ENCODE data around the gene FXYD1. TPM values are rescaled to one million over a fixed set of nuclear protein-coding genes. Genes with fewer than 3 reads are reported as not detected.
A peak's percentile ranks its signal among the peaks of the same experiment; 100 is the strongest.

Gene FXYD1
- total RNA-seq, 1 experiment from 2014 or later = not detected

DNA sequence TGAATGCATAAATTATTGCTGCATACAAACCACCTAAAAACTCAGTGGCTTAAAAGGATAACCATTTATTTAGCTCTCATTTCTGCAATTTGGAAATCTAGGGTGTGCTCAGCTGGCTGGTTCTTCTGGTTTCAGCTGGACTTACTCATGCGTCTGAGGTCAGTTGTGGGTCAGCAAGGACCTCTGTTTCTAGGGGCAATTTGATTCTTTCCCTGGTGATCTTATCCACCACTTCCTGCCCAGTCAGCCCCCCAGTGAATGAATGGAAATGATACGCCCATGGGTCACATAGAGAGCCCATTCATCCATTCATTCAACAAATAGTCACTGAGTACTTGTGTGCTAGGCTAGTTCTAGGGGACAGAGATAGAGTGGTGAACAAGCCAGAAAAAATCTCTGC is 25.8 kb downstream of the FXYD1 start:
- Histone ChIP-seq H3K4me2 (peak overlapping the region; percentile 72), H3K27ac (peak overlapping the region; percentile 97), H3K79me2 (ENCODE audit: low read depth) (peaks cover 27% of the 10 kb centered on the region), H3F3A (ENCODE audit: insufficient read depth, low read depth) (peaks cover 98% of the 10 kb centered on the region), H3K9me3 (ENCODE audit: insufficient read depth, low read depth) (peaks cover 15% of the 10 kb centered on the region; the same call in 1 of the 2 replicates), H3K4me3 (peak overlapping the region; percentile 37), H4K20me1 (ENCODE audit: insufficient read depth) (no peaks in the 10 kb centered on the region), H3K9me2 (ENCODE audit: insufficient read depth) (no peaks in the 10 kb centered on the region), H2AFZ (no peak overlapping the region), H3K27me3 (ENCODE audit: insufficient read depth, low read depth) (no peaks in the 10 kb centered on the region), H3K36me3 (ENCODE audit: low read depth) (peaks cover 66% of the 10 kb centered on the region), H3K4me1 (replicated peaks; ENCODE audit: insufficient read depth) (peaks cover 82% of the 10 kb centered on the region)
- TF ChIP-seq EZH2 (IDR thresholded peaks at IDR 0.05; ENCODE audit: low read depth) = no peak
- TF ChIP-seq, protein P1, sequence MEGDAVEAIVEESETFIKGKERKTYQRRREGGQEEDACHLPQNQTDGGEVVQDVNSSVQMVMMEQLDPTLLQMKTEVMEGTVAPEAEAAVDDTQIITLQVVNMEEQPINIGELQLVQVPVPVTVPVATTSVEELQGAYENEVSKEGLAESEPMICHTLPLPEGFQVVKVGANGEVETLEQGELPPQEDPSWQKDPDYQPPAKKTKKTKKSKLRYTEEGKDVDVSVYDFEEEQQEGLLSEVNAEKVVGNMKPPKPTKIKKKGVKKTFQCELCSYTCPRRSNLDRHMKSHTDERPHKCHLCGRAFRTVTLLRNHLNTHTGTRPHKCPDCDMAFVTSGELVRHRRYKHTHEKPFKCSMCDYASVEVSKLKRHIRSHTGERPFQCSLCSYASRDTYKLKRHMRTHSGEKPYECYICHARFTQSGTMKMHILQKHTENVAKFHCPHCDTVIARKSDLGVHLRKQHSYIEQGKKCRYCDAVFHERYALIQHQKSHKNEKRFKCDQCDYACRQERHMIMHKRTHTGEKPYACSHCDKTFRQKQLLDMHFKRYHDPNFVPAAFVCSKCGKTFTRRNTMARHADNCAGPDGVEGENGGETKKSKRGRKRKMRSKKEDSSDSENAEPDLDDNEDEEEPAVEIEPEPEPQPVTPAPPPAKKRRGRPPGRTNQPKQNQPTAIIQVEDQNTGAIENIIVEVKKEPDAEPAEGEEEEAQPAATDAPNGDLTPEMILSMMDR (conservative IDR thresholded peaks at IDR 0.05) = no peak
- POLR2A ChIA-PET (ENCODE audit: unreplicated experiment) = no interaction called here
- no TSS peak for BruUV-seq (replicated peaks)
- intact Hi-C loops (cut with micrococcal nuclease; ENCODE audit: unreplicated experiment) = no loop called here
- peak in 1 of 2 experiments; percentile 92 for DNase-seq
- CTCF ChIA-PET = no interaction called here

DNA sequence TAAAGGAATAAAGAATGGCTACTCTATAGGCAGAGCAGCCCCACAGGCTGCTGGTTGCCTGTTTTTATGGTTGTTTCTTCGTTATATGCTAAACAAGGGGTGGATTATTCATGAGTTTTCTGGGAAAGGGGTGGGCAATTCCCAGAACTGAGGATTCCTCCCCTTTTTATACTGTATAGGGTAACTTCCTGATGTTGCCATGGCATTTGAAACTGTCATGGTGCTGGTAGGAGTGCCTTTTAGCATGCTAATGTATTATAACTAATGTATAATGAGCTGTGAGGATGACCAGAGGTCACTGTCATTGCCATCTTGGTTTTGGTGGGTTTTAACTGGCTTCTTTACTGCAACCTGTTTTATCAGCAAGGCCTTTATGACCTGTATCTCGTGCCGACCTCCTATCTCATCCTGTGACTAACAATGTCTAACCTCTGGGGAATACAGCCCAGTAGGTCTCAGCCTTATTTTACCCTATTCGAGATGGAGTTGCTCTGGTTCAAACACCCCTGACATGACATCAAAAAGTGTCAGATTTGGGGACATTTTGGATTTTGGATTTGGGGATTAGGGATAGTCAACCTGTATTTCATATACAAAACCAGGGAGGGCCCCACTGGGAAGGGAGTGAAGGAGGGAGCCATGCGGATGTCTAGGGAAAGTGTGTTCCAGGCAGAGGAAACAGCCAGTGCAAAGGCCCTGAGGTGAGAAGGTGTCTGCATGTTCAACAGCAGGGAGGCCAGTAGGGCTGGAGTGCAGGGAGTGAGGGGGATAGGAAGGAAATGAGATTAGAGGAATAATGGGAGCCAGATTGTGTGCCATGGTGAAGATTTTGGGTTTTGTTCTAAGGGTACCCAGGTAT is 26.8 kb downstream of the FXYD1 start:
- H4K20me1 ChIP-seq (ENCODE audit: insufficient read depth) = no peaks in the 10 kb centered on the region
- H3K4me2 ChIP-seq = peak overlapping the region; percentile 64
- peaks cover 91% of the 10 kb centered on the region for H3K4me1 ChIP-seq (replicated peaks; ENCODE audit: insufficient read depth)
- intact Hi-C loops (cut with micrococcal nuclease; ENCODE audit: unreplicated experiment) = no loop called here
- CTCF ChIA-PET = no interaction called here
- no peak overlapping the region for H2AFZ ChIP-seq
- no peaks in the 10 kb centered on the region for H3K9me2 ChIP-seq (ENCODE audit: insufficient read depth)
- no peak for DNase-seq
- POLR2A ChIA-PET (ENCODE audit: unreplicated experiment) = no interaction called here
- peak overlapping the region; percentile 97 for H3K27ac ChIP-seq
- peaks cover 24% of the 10 kb centered on the region for H3K79me2 ChIP-seq (ENCODE audit: low read depth)
- H3K9me3 ChIP-seq (ENCODE audit: insufficient read depth, low read depth) = peaks cover 15% of the 10 kb centered on the region; the same call in 1 of the 2 replicates
- H3K36me3 ChIP-seq (ENCODE audit: low read depth) = peaks cover 68% of the 10 kb centered on the region
- BruUV-seq (replicated peaks) = no TSS peak
- peak overlapping the region; percentile 34 for H3K4me3 ChIP-seq
- TF ChIP-seq, protein P1 (conservative IDR thresholded peaks at IDR 0.05) = no peak
- TF ChIP-seq EZH2 (IDR thresholded peaks at IDR 0.05; ENCODE audit: low read depth) = no peak
- H3F3A ChIP-seq (ENCODE audit: insufficient read depth, low read depth) = peaks cover 98% of the 10 kb centered on the region
- H3K27me3 ChIP-seq (ENCODE audit: insufficient read depth, low read depth) = no peaks in the 10 kb centered on the region

DNA sequence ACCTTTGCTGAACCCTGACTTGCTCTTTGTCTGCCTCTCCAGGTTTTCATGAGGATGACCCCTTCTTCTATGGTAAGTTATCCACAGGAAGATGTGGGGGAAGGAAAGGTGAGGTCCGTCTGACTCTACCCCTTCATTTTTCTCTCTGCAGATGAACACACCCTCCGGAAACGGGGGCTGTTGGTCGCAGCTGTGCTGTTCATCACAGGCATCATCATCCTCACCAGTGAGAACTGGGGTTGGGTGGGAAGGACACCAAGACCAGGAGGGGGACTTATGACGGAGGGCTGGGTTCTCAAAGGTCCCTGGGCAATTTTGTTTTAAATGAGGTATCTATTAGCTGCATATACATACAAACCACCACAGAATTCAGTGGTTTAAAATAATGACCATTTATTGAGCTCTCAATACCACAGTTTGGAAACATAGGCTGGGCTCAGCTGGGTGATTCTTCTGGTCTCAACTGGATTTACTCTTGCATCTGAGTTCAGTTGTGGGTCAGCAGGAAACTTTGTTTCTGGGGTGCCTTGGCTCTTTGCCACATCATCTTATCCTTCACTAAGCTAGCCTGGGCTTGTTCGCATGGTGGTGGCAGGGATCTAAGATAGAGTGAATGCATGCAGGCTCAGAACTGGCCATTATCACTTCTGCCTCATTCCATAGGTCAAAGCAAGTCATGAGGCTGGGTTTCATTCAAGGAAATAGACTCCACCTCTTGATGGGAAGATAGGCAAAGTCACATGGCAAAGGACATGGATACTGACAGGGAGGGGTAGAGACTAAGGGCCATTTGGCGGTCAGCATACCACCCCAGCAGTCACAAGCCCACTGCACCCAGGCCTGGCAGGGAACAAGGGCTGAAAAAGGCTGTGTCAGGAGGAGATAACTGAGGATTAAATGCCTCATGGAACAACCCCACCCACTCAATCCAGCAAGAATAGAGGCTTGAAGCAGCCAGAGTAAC is 27.8 kb downstream of the FXYD1 start:
- Histone ChIP-seq H3K4me2 (0 out of 2 replicates have a peak overlapping the region, but pooled peaks have one; percentile 71), H3K27me3 (ENCODE audit: insufficient read depth, low read depth) (no peaks in the 10 kb centered on the region), H4K20me1 (ENCODE audit: insufficient read depth) (no peaks in the 10 kb centered on the region), H3K9me2 (ENCODE audit: insufficient read depth) (no peaks in the 10 kb centered on the region), H3K4me3 (no peak overlapping the region), H3K4me1 (replicated peaks; ENCODE audit: insufficient read depth) (peaks cover 85% of the 10 kb centered on the region), H3K79me2 (ENCODE audit: low read depth) (peaks cover 24% of the 10 kb centered on the region), H3F3A (ENCODE audit: insufficient read depth, low read depth) (peaks cover 94% of the 10 kb centered on the region), H3K36me3 (ENCODE audit: low read depth) (peaks cover 65% of the 10 kb centered on the region), H3K27ac (peak overlapping the region; percentile 97), H3K9me3 (ENCODE audit: insufficient read depth, low read depth) (peaks cover 15% of the 10 kb centered on the region; the same call in 1 of the 2 replicates), H2AFZ (no peak overlapping the region)
- no TSS peak for BruUV-seq (replicated peaks)
- TF ChIP-seq EZH2 (IDR thresholded peaks at IDR 0.05; ENCODE audit: low read depth) = no peak
- TF ChIP-seq, protein P1 (conservative IDR thresholded peaks at IDR 0.05) = no peak
- ChIA-PET POLR2A (ENCODE audit: unreplicated experiment) (no interaction called here), CTCF (no interaction called here)
- intact Hi-C loops (cut with micrococcal nuclease; ENCODE audit: unreplicated experiment) = no loop called here
- DNase-seq = no peak

All from PC-9 (cell line).